ENCODE data around the gene RAD51B.
A peak's percentile ranks its signal among the peaks of the same experiment; 100 is the strongest.
"Not testable (repeated sequence)": the region's sequence is repeated elsewhere in the genome, so short reads cannot be mapped to it uniquely, and the experiment has no call there.

The RAD51B gene

GRCh38 chr14:68427550-68427890, 607.9 kb downstream of the RAD51B start:
- H3K4me1 ChIP-seq (ENCODE audit: insufficient read depth, poor library complexity, severe bottlenecking), result no peaks in the 10 kb centered on the region
- no peaks in the 10 kb centered on the region for H3K27me3 ChIP-seq (ENCODE audit: insufficient read depth, poor library complexity, severe bottlenecking)
- DNase-seq (ENCODE audit: low spot score), result no peak
- H3K9me3 ChIP-seq (ENCODE audit: severe bottlenecking), result peaks cover 7% of the 10 kb centered on the region
- ATAC-seq (ENCODE audit: low read depth), result no peak
- H3K27ac ChIP-seq (ENCODE audit: poor library complexity, severe bottlenecking), result no peak overlapping the region
- H3K36me3 ChIP-seq (ENCODE audit: low read depth), result no peaks in the 10 kb centered on the region
- no peak for TF ChIP-seq CTCF (IDR thresholded peaks at IDR 0.05; ENCODE audit: poor library complexity, severe bottlenecking)
- H3K4me3 ChIP-seq (ENCODE audit: severe bottlenecking), result no peak overlapping the region

DNA sequence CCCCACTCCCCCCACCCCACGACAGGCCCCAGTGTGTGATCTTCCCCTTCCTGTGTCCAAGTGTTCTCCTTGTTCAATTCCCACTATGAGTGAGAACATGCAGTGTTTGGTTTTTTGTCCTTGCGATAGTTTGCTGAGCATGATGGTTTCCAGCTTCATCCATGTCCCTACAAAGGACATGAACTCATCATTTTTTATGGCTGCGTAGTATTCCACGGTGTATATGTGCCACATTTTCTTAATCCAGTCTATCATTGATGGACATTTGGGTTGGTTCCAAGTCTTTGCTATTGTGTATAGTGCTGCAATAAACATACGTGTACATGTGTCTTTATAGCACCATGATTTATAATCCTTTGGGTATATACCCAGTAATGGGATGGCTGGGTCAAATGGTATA, 609.3 kb downstream of the RAD51B start:
- not testable (repeated sequence) for H3K4me1 ChIP-seq (ENCODE audit: insufficient read depth, poor library complexity, severe bottlenecking); H3K4me3 ChIP-seq (ENCODE audit: severe bottlenecking); H3K36me3 ChIP-seq (ENCODE audit: low read depth); H3K27ac ChIP-seq (ENCODE audit: poor library complexity, severe bottlenecking); H3K9me3 ChIP-seq (ENCODE audit: severe bottlenecking); DNase-seq (ENCODE audit: low spot score); ATAC-seq (ENCODE audit: low read depth); H3K27me3 ChIP-seq (ENCODE audit: insufficient read depth, poor library complexity, severe bottlenecking)

- ATAC-seq (ENCODE audit: low read depth); H3K27me3 ChIP-seq (ENCODE audit: insufficient read depth, poor library complexity, severe bottlenecking); DNase-seq (ENCODE audit: low spot score); H3K36me3 ChIP-seq (ENCODE audit: low read depth); H3K4me1 ChIP-seq (ENCODE audit: insufficient read depth, poor library complexity, severe bottlenecking); H3K4me3 ChIP-seq (ENCODE audit: severe bottlenecking); H3K27ac ChIP-seq (ENCODE audit: poor library complexity, severe bottlenecking): not testable (repeated sequence)
- peaks cover 16% of the 10 kb centered on the region for H3K9me3 ChIP-seq (ENCODE audit: severe bottlenecking)
These were observed 614.6 kb downstream of the RAD51B start for GRCh38 chr14:68434173-68434572.

DNA sequence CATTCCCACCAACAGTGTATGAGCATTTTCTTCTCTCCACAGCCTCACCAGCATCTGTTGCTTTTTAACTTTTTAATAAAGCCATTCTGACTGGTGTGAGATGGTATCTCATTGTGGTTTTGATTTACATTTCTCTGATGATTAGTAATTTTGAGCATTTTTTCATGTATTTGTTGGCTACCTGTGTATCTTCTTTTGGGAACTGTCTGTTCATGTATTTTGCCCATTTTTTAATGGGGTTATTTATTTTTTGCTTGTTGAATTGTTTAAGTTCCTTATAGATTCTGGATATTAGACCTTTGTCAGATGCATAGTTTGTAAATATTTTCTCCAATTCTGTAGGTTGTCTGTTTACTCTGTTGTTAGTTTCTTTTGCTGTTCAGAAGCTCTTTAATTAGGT, 616.1 kb downstream of the RAD51B start:
- not testable (repeated sequence) for ATAC-seq (ENCODE audit: low read depth); H3K27ac ChIP-seq (ENCODE audit: poor library complexity, severe bottlenecking); H3K27me3 ChIP-seq (ENCODE audit: insufficient read depth, poor library complexity, severe bottlenecking); H3K36me3 ChIP-seq (ENCODE audit: low read depth); H3K4me3 ChIP-seq (ENCODE audit: severe bottlenecking); DNase-seq (ENCODE audit: low spot score); H3K4me1 ChIP-seq (ENCODE audit: insufficient read depth, poor library complexity, severe bottlenecking); H3K9me3 ChIP-seq (ENCODE audit: severe bottlenecking)

- no peak for ATAC-seq (ENCODE audit: low read depth)
- TF ChIP-seq CTCF (IDR thresholded peaks at IDR 0.05; ENCODE audit: poor library complexity, severe bottlenecking), result no peak
- Histone ChIP-seq H3K27me3 (ENCODE audit: insufficient read depth, poor library complexity, severe bottlenecking) (no peaks in the 10 kb centered on the region), H3K36me3 (ENCODE audit: low read depth) (peaks cover 5% of the 10 kb centered on the region; the same call in 1 of the 2 replicates), H3K4me1 (ENCODE audit: insufficient read depth, poor library complexity, severe bottlenecking) (peaks cover 5% of the 10 kb centered on the region), H3K4me3 (ENCODE audit: severe bottlenecking) (no peak overlapping the region), H3K27ac (ENCODE audit: poor library complexity, severe bottlenecking) (no peak overlapping the region), H3K9me3 (ENCODE audit: severe bottlenecking) (peaks cover 10% of the 10 kb centered on the region)
- DNase-seq (ENCODE audit: low spot score), result no peak
These were observed 620.1 kb downstream of the RAD51B start for GRCh38 chr14:68439676-68440075.

DNA sequence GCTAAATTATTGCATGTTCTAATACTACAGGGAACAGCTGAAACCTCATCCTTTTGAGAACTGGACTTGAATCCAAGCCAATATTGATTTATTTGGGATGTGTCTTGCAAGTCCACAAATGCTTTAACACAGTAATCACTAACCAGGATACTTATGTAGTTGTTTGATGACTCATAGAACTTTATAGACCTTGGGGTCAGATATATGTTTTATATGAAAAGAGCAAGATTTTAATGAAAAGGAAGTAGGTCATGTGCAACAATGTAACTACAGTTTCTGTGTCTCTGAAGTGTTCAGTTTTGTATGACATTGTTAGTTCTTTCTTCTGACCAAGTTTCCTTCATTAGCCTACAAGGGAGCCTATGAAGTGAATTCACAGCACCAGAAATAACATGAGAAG, 621.2 kb downstream of the RAD51B start:
- no peak for TF ChIP-seq CTCF (IDR thresholded peaks at IDR 0.05; ENCODE audit: poor library complexity, severe bottlenecking)
- peaks cover 5% of the 10 kb centered on the region for H3K4me1 ChIP-seq (ENCODE audit: insufficient read depth, poor library complexity, severe bottlenecking)
- DNase-seq (ENCODE audit: low spot score), result no peak
- no peaks in the 10 kb centered on the region for H3K27me3 ChIP-seq (ENCODE audit: insufficient read depth, poor library complexity, severe bottlenecking)
- H3K4me3 ChIP-seq (ENCODE audit: severe bottlenecking), result no peak overlapping the region
- peaks cover 2% of the 10 kb centered on the region; the same call in 1 of the 2 replicates for H3K36me3 ChIP-seq (ENCODE audit: low read depth)
- peaks cover 5% of the 10 kb centered on the region for H3K9me3 ChIP-seq (ENCODE audit: severe bottlenecking)
- H3K27ac ChIP-seq (ENCODE audit: poor library complexity, severe bottlenecking), result peak overlapping the region; percentile 43
- peak; percentile 79 for ATAC-seq (ENCODE audit: low read depth)

Data from RWPE2 (cell line).